ENCODE data around the gene CCSER1.

The CCSER1 gene

DNA sequence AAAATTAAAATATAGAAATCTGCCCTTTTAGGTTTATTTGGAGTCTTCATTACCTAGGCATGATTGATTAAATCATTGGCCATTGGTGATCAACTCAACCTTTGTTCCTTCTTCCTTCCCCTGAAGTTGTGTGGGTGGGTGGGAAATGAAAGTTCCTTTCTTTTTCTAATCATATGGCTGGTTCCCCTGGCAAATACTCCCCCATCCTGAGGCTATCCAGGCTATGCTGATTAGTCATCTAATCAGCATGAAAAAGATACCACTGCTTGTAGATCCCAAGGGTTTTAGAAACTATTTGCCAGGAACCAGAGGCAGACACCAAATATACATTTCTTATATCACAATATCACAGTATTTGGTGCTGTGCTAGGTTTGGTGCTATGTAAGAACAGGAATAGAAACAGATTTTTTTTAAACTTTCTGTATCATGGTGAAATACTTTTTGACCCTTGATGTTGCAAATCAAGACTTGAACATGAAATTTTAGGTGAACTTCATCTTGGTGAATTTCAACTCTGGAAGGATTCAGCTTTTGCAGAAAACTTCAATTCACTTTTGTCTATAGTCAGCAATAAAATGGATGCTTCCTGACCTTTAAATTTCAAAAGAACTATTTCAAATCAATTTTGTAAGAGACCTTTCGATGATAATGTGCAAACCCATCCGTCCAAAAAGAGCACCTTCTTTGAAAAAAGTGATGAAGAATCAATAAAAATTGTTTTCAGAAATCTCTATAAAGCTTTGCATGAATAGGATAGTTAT, 71.1 kb downstream of the CCSER1 start:
- no peak for DNase-seq (ENCODE audit: low read depth)

DNA sequence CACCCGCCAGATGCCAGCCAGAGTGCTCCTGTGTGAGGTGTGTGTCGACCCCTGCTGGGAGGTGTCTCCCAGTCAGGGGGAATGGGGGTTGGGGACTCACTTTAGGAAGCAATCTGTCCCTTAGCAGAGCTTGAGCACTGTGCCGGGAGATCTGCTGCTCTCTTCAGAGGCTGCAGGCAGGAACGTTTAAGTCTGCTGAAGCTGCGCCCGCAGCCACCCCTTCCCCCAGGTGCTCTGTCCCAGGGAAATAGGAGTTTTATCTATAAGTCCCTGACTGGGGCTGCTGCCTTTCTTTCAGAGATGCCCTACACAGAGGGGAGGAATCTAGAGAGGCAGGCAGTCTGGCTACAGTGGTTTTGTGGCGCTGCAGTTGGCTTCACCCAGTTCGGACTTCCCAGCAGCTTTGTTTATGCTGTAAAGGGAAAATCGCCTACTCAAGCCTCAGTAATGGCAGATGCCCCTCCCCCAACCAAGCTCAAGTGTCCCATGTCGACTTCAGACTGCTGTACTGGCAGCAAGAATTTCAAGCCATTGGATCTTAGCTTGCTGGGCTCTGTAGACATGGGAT, 80.8 kb downstream of the CCSER1 start:
- DNase-seq (ENCODE audit: low read depth): no peak

DNA sequence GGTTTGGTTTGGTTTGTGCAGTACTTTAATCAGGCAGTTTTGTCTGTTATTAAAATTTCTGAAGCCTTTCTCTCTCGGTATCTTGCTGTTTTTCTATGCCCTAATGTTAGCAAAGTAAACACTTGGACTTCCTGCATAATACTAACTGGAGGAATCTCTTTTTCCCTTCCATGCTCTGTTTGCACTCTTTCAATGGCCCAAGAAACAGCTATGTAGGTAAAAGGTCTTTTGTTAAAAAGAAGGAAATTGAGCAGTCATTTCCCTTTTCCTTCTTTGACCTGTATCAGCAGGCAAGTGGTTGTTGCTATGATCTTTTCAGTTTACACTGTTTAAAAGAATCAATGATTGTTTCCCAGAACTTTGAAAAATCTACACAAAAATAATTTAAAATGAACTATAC, 82.7 kb downstream of the CCSER1 start:
- DNase-seq (ENCODE audit: low read depth): no peak

DNA sequence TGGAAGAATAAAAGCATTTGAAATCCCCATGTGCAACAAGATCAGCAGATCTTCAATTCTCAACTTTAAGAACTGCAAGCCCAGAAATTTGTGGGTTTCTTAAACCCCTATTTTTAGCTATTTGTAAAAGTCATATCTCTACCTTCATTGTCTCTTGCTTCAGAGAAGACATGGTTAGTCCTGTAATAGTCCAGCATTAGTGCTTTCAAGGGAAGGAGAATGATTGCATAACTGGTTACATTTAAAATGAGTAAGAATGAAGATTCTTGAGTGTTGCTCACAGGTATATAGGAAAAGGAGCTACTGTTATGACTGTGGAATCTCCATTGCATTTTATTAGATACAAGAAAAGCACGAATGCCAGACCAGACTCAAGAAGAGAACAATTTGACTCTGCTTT, 84.0 kb downstream of the CCSER1 start:
- DNase-seq (ENCODE audit: low read depth): no peak

DNA sequence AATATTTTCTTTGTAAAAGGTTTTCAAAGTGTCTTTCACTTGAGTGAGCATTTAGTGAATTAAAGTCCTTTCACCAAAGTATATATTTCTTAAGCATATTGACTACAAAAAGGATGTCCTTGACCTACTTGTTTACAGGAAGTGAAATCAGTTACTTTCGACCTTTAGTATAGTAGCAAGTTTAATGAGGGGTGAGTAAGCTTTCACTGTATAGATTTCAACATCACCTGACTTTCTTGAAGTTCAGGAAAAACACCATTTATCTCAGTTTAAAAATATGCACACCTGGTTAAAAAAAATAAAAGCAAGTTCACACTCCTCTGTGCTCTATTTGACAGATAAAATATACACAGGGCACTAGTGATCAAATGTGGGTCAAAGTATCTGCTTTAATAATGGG, 88.1 kb downstream of the CCSER1 start:
- no peak for DNase-seq (ENCODE audit: low read depth)

DNA sequence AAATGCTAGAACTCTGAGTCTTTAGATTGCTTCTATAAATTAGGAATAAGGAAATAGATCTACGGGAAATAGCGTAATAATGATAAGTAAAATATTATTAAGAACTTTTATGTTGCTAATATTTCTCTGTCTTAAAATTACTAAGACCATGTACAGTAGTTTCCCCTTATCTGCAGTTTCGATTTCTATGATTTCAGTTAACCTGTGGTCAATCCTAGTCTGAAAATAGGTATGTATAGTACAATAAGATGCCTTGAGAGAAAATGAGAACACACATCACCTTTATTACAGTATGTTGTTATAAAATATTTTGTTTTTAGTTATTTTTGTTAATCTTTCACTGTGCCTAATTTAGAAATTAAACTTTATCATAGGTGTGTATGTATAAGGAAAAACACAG, 92.6 kb downstream of the CCSER1 start:
- no peak for DNase-seq (ENCODE audit: low read depth)

DNA sequence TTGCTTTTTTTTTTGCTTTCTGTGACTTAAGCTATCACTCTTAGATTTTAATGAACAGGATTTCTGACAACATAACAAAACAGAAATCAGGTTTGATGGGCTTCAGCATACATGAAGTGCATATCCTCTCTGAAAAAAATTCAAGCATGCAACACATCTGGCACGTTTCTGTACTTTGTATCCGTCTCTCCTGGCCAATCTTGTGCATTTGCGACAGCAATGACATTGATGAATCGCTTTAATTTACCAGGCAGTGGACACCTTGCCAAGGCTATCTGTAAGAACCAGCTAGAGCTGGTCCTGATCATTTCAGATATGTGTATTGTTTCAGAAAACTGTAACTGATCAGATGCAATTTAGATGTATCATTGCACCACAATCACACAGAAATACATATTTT, 93.3 kb downstream of the CCSER1 start:
- no peak for DNase-seq (ENCODE audit: low read depth)

DNA sequence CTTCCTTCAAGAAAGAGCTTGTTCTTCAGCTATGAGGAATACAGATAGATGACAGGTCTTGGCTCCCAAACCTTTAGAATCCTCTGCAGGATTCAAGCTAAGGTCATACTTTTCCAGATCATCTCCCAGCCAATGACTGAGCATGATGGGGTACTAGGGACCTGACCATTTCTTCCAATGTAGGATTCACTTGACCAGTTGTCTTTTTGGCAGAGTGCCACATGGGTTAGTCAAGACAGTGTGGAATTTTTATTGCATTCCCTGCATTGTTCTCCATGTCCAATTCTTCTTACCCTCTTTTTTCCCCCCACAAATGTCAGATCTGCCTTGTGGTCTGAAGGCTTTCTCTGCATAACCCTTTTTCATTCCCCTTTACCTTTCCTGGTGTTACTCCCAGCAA, 99.5 kb downstream of the CCSER1 start:
- no peak for DNase-seq (ENCODE audit: low read depth)

DNA sequence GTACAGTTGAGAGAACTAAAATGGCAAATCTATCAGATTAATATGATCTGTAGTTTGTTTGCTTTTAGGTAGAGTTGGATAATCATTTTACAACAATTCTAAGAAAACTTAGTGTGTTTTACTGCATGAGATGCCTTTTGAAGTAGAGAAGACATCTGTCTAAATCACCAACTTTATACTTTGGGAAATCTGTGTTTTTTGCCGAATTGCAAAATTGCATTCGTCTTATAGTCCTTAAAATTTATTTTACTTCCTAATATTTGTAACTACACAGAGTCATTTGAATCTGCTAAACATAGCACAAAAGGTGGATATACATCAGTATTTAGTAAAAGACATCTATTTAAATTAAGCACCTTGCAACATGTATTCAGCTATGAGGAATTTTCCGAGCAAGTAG, 100.0 kb downstream of the CCSER1 start:
- DNase-seq (ENCODE audit: low read depth): no peak

DNA sequence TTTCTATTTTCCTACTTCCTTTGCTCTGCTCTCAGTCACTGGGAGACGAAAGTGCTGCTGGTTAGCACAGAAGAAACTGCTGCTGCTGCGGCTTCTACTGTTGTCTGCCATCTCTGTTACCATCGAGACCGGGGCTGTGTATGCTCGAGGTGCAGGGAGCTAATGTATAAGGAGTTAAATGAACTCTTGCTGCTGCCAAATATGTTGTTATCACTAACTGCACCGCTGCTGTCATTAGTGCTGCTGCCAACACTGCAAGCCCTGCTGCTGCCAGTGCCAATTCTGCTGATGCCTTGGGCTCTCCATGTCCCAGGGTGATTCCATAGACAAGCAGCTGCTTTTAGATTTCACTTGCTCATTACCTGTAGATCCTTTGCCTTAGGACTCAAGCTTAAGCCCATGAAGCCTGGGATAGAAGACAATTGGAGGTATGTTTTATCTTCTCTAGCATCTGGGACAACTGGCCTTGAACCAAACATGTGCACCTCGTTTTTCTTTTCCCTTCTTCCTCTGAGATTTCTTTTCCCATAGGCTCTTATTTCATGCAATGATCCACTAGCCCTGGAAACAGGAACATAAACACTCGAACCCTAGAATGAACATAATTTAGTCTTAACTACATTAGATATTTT, 107.8 kb downstream of the CCSER1 start:
- DNase-seq (ENCODE audit: low read depth): no peak

DNA sequence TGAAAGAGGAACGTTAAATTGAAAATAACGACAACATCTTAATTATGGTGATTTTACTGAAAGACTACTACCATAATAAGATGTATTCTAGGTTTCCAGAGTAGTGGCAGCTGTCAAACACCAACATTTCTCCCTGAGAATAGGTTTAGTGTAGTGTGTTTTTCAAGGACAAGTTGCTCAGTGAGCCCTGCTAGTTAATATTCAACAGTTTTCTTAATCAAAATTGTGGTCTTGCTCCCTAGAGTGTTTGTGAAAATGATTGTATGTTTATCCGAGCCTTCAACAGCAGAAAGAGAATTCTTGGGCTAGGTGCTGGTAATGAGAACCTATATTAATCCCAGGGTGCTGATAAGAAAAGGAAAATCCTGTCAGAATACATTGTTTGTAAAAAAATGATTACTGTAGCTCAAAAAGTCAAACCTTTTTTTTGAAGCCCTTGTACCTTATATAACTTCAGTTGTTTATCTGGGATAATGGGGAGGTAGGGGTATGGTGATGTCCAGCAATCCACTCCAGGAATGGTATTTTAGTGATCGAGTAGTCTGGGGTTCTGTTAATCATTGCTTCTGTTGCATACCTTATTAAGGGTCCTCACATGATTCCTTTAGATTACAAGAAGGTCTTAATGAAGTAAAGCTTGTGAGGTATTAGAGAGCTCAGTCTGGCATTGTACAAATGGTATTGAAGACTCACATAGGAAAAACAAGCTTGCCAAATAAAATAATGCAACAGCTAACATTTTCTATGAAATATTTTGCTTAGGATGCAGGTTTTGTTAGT, 110.7 kb downstream of the CCSER1 start:
- DNase-seq (ENCODE audit: low read depth): no peak

DNA sequence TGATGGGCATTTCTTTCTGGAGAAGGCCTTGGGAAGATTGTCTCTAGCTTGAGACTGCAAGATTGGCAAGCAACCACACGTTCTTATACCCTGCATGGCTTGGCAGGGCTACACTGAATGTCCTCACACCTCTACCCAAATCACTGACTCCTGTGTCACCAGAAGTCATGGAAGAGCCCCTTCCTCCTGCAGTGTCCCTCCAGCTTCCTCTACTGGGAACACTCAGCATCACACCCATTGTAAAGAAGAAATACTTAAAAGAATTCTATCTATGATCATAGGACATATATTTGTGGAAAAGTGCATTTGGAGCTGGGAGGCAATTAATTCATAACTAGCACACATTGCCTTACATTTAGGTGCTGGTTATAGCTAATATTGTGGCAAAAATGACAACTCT, 113.1 kb downstream of the CCSER1 start:
- no peak for DNase-seq (ENCODE audit: low read depth)

DNA sequence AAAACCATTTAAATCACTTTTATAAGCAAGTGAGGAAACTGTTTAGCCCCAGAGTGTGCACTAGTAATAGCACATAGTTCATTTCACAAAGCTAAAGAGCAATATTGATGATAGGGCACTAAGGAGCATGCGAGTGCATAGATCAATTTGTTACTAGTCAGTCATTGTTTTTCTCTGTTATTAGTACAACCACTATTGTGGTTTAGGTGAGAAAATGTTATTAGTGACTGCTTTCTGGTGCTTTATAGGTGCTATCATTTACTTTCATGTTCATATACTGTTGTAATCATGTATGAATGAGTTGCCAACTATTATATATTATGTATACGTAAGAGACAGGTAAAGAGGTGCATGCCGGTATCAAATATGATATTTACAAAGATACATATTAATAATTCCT, 113.8 kb downstream of the CCSER1 start:
- DNase-seq (ENCODE audit: low read depth): no peak

DNA sequence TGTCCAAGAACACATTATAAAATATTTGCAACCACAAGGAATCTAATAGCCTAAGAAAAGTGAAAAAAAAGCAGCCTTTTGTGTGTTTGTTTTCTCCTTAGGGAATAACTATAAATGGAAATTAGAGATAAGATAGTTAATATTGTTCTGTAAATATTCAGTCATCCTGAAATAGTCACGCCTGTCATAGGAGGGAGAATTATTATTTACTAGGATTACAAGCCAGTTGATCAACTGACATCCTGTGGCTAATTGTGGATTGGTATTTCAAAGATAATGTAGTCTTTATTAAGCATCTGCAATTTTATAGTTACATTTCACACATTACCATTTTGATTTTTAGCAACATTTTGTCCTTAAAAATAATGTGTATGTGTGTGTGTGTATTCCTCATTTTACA, 118.6 kb downstream of the CCSER1 start:
- no peak for DNase-seq (ENCODE audit: low read depth)

DNA sequence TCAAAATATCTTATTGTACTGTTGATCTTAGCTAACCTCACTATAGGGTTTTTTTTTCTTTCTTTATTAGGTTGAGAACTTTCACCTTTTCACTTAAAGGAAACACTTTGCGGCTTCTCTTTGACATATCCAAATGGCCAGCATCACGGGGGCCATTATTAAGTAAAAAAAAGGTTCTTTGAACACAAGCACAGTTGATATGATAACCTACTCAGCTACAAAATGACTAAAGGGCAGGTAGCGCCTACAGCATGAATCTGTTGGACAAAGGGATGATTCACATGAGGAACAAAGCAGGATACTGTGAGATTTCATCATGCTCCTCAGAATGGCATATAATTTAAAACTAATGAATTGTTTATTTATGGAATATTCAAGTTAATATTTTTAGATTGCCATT, 119.6 kb downstream of the CCSER1 start:
- no peak for DNase-seq (ENCODE audit: low read depth)

DNA sequence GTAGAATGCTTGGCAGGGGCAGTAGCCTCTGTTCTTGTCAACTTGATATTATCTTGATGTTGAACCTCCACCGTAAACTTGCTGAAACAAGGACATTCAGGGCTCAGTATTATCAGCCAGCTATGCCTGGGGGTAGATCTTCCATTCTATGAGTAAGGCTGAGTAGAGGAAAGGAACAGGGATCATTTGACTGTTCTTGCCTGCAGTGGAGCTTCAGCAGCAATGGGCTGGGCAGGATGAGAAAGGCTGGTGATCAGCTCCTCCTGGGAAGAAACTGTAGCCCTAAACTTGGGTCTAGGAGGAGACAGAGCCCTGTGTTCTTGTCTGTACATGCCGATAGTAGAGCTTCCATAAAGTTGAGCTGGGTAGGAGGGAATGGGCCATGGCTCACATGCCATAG, 127.2 kb downstream of the CCSER1 start:
- DNase-seq (ENCODE audit: low read depth): no peak

DNA sequence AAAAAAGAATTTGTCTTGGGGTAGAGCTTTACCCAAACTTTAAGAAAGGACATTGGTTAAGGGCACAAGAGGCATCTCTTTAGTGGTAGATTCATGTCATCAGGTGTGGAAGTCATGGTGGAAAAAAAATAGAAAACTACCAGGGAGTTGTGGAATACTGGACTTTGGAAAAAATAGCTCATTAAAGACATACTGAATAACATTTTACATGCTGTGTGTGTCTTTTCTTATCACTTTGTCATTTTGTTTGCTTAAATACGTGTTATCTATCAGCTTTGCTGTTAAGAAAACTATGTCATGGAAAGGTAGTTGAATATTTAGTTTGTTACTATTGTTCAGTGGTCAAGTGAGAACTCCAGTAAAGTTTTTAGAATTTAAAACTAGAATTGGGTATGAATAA, 147.0 kb downstream of the CCSER1 start:
- DNase-seq (ENCODE audit: low read depth): no peak

DNA sequence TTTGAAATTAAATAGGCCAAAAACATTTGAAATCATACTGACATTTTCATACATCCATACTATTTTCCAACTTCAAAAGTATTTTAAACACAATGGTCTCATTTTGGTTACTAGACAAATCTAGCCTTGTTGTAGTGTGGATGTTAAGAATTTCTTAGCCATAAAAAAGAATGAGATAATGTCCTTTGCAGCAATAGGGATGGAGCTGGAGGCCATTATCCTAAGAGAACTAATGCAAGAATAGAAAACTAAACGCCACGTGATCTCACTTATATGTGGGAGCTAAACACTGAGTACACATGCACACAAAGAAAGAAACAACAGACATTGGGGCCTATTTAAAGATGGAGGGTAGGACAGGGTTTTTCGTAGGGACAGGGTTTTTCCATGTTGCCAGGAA, 153.8 kb downstream of the CCSER1 start:
- no peak for DNase-seq (ENCODE audit: low read depth)

DNA sequence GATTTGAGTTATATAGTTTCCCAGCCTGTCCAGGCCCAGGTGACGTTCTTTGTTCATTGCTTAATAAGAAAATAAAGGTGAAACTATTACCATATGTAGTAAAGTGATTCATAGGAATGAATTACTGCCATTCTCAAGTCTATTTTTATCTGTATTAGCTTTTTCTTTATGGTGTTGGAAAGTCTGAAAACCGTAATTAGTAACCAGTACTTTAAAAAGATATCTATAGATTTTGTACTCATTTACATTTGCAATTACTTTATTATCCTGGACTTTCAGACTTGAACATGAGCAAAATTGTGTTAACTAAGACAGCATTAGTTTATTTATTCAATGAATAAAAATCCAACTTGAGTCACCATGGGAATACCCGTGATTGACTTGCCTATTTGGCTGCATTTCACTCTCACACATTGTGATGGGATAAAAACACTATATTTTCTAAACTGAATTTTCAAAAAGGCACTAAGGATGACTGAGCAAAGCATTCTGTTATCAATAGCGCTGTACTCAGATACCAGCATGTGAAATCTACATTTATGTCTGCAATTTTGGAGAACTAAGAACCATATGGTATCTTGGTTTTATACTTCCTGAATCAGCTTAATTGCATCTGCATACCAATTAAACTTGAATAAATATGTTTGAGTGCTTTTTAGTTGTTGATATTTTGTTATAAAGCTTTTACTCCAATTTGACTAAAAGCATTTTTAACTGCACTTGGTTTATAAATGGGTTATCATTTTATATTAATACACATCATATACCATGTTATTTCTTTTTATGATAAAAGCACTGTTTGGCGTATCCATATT, 154.6 kb downstream of the CCSER1 start:
- no peak for DNase-seq (ENCODE audit: low read depth)

DNA sequence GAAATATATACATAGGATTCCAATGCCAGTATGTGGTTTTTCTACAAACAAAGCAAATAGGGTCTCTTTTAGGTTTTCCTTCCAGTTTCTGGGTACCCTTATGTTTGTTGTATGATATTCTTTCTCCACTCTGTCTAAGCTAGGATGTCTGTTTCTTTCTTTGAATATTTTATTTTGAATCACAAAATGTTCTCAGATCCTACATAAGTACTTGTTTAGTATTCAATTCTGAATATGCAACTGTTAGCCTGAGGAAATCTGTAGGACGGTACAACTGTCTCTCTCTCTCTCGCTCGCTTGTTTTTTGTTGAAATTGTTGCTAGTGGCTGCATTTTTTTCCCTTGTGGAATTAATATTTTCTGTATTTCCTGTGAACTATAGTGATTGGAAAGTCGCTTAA, 163.2 kb downstream of the CCSER1 start:
- no peak for DNase-seq (ENCODE audit: low read depth)

DNA sequence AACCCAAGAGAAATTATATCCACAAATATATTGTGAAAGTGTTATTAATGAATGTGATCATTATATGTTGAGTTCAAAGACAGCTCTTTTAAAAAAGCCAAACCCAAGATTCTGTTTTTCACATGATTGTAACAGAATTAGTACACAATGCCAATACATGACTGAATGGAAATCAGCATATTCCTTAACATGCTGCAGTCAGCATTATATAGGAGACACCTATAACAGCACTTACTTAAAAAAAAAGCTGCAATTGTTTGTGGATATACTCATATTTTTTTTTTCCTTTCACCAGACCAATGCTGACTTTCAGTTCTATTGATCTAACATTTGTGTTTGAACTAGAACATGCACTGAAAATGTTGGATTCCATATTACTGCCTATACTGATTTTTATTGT, 165.2 kb downstream of the CCSER1 start:
- DNase-seq (ENCODE audit: low read depth): no peak

DNA sequence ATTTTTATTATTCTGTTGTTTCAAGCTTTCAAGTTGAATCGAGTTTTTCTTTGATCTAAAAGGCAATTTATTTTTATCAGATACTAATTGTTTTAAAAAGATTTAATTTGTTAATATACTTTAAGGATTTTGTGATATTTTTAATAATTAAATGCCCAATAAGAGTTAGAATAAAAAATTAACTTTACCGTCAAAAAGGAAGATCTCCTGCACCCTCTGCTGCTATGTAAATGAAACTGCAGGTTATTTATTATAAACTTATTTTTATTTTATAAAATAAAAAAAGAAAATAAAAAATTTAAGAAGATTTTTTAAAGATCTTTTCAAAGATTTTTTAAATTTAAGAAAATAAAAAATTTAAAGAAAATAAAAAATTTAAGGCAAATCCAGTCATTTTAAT, 166.1 kb downstream of the CCSER1 start:
- peak; percentile 6 for DNase-seq (ENCODE audit: low read depth)

All from fibroblast of gingiva (primary cell).